GM23248 (cell line): ENCODE results near the gene OBI1. TPM values are rescaled to one million over a fixed set of nuclear protein-coding genes. Genes with fewer than 3 reads are reported as not detected.

Experiments
- DNase-seq: peaks from one replicate; pipeline ENCODE4 v3.0.0-alpha.2; 2015
- H2AFZ ChIP-seq: fragments of 200-600 bp; sonication (generic); 2 replicates; pipeline ENCODE4 v1.6.1; 2016; ENCODE audit warnings: antibody characterized with exemption
- H3F3A ChIP-seq: fragments of 200-600 bp; sonication (generic); 2 replicates; pipeline ENCODE4 v1.6.1; 2016; ENCODE audit warnings: mild to moderate bottlenecking, antibody characterized with exemption, mixed run types; ENCODE audit not compliant: insufficient read depth
- H3K27ac ChIP-seq: fragments of 200-600 bp; sonication (generic); 2 replicates; pipeline ENCODE4 v1.5.1; 2016; ENCODE audit warnings: mild to moderate bottlenecking
- H3K27me3 ChIP-seq: fragments of 200-600 bp; sonication (generic); replicated peaks from 2 replicates; pipeline ENCODE4 v1.6.1; 2016; ENCODE audit warnings: mild to moderate bottlenecking; ENCODE audit not compliant: insufficient read depth
- H3K36me3 ChIP-seq: fragments of 200-600 bp; sonication (generic); 2 replicates; pipeline ENCODE4 v1.6.1; 2016; ENCODE audit warnings: low read depth, mild to moderate bottlenecking
- H3K4me1 ChIP-seq: fragments of 200-600 bp; sonication (generic); 2 replicates; pipeline ENCODE4 v1.6.1; 2016; ENCODE audit warnings: mild to moderate bottlenecking; ENCODE audit not compliant: insufficient read depth
- H3K4me2 ChIP-seq: fragments of 200-600 bp; sonication (generic); one replicate; pipeline ENCODE4 v1.6.1; 2016; ENCODE audit warnings: mild to moderate bottlenecking; ENCODE audit not compliant: unreplicated experiment
- H3K4me3 ChIP-seq: fragments of 200-600 bp; sonication (generic); 2 replicates; pipeline ENCODE4 v1.5.1; 2016; ENCODE audit warnings: mild to moderate bottlenecking
- H3K79me2 ChIP-seq: fragments of 200-600 bp; sonication (generic); 2 replicates; pipeline ENCODE4 v1.6.1; 2016; ENCODE audit warnings: mild to moderate bottlenecking; ENCODE audit not compliant: insufficient read depth
- H3K9ac ChIP-seq: fragments of 200-600 bp; sonication (generic); 2 replicates; pipeline ENCODE4 v1.6.1; 2016; ENCODE audit warnings: mild to moderate bottlenecking
- H3K9me2 ChIP-seq: fragments of 200-600 bp; sonication (generic); 2 replicates; pipeline ENCODE4 v1.6.1; 2016; ENCODE audit warnings: mixed run types, mild to moderate bottlenecking, moderate library complexity; ENCODE audit not compliant: insufficient read depth
- H3K9me3 ChIP-seq: fragments of 200-600 bp; sonication (generic); one replicate; pipeline ENCODE4 v1.6.1; 2017; ENCODE audit warnings: low read depth
- H4K20me1 ChIP-seq: fragments of 200-600 bp; sonication (generic); 2 replicates; pipeline ENCODE4 v1.6.0; 2016; ENCODE audit not compliant: insufficient read depth
- EZH2 ChIP-seq: fragments of 200-600 bp; sonication (generic); IDR thresholded peaks from 2 replicates; pipeline ENCODE4 v1.6.1; 2018; ENCODE audit warnings: antibody characterized with exemption, mild to moderate bottlenecking; ENCODE audit not compliant: insufficient read depth, poor library complexity, severe bottlenecking
- EZH2phosphoT487 ChIP-seq: fragments of 200-600 bp; sonication (generic); IDR thresholded peaks from 2 replicates; pipeline ENCODE4 v1.6.1; 2018; ENCODE audit warnings: antibody characterized with exemption, moderate library complexity, mild to moderate bottlenecking, low read depth; ENCODE audit not compliant: insufficient read depth
- WGBS, 2 experiments: methylation state at CpG; one replicate each; pipeline ENCODE4 v1.1.6; 2015 to 2017; ENCODE audit warnings: low lambda C conversion rate in 2 of 2, low coverage in 1 of 2; ENCODE audit errors: missing lambda C conversion rate in 2 of 2; 5-methylcytosine and 5-hydroxymethylcytosine counted together
- in situ Hi-C: fragments of 300-500 bp; cut with MboI; formaldehyde crosslinking; loops from 2 replicates; pipeline ENCODE4 v1.15.0; 2020
- polyA plus RNA-seq: library from polyadenylated mRNA; unstranded; fragments of >200 nt; fragmentation: Nextera tagmentation; extraction: Ambion mirVana; gene quantifications from 2 replicates; pipeline ENCODE4 v1.2.1, GENCODE V29; 2016
- total RNA-seq: library from RNA; depleted of rRNA; stranded (reverse); fragments of >200 nt; shearing (Covaris generic); gene quantifications from 2 replicates; pipeline ENCODE4 v1.2.3, GENCODE V29; 2014

OBI1 gene
- total and polyA plus RNA-seq, 2 experiments from 2014 or later: 7.9 to 10.6 TPM

DNA sequence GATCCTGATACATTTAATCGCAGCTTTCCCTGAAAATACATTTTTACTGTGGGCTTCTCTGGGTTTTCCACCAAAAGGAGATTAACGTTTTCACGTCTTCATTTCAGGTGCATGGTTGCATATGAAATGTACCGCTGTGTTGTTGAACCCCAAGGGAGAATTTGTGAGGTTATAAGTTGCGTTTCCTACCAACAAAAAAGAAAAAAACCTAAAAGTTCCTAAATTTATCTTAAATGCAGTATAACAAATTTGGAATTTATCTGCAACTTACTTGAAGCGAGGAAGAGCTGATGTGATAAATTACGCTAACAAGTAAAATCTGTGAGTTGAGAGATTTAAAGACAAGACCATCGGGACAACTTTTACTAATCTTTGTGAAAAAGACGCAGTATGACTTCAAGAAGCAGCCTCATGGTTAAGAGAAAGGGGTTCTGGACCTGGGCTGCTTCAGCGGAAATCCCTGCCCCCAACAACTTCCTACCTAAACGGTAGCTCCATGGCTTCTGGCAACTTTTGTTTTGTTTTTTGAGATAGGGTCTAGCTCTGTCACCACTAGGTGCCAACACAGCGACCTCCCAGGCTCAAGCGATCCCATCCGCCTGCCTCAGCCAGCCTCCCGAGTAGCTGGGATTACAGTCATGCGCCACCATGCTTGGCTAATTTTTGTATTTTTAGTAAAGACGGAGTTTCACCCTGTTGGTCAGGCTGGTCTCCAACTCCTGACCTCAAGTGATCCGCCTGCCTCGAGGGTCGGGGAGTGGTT lies 958 bp upstream of the OBI1 start:
- Histone ChIP-seq H3K27ac (no peak overlapping the region), H3K36me3 (no peaks in the 10 kb centered on the region), H3K79me2 (peaks cover 38% of the 10 kb centered on the region), H3K9ac (peak overlapping the region; percentile 88), H3K4me1 (peaks cover 11% of the 10 kb centered on the region), H4K20me1 (no peaks in the 10 kb centered on the region), H3K9me2 (no peaks in the 10 kb centered on the region), H2AFZ (peak overlapping the region; percentile 94), H3K27me3 (no peaks in the 10 kb centered on the region), H3K9me3 (no peaks in the 10 kb centered on the region), H3F3A (peaks cover 7% of the 10 kb centered on the region; the same call in 1 of the 2 replicates), H3K4me3 (peak overlapping the region; percentile 91), H3K4me2 (peak overlapping the region; percentile 87)
- no peak for TF ChIP-seq EZH2phosphoT487
- no peak for TF ChIP-seq EZH2
- in situ Hi-C loops: no loop called here
- peak; percentile 16 for DNase-seq
- 22 to 24% methylated on average over 20 of the region's 20 CpGs for WGBS, 2 experiments

DNA sequence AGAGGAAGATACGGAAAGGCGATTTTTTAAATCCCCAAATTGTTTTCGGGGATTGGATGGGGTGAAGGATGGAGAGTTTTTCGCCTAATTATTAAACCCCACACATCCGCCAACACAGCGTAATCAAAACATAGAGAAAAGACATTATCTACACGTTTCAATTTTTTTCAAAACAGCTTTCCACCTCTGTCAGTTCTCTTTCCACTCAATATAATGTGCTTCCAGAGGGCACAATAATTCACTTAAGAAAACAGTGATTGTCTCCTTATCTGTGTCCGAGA lies 435 bp upstream of the OBI1 start:
- Histone ChIP-seq H3K27ac (no peak overlapping the region), H4K20me1 (no peaks in the 10 kb centered on the region)

DNA sequence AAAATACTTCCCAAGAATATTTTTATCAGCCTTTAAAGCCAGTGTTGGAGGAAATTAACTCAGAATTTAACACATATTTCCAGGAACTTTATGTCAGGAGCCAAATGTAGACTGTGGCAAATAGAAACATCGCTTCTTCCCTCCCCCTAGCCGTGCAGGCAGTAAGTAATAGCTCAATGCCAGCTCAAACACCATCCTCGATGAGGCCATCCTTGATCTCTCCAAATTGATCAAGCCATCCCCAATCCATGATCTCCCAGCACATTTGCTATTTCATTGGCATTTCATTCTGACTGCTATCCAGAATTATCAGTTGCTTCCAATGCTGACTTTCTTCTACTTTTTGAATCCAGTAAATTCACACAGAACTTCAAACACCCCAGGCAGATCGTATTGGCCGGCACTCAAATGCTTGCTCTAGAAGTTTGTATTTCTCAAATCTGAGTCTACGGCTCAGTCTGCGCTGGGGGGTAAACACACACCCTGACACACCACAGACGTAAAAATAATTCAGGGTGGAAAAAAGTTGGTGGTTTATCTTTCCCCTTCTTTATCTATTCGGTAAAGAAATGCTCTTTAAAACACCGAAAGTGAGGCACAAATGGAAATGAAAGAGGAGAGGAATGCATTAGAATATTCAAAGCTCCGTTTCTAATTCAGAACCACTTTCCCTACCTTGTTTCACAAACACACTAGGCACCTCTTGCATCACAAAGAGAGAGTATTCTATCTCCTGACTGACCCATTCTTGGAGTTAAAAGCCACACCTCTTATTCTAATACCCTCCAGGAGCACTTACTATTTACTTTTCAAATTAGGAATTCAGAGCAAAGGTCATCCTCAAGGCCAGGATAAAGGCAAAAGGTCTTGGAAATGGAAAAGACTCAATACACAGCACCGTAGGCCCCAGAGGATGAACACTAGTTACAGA lies 991 bp downstream of the OBI1 start:
- peak; percentile 53 for DNase-seq
- 4 to 5% methylated on average over 12 of the region's 12 CpGs for whole genome bisulfite sequencing, 2 experiments
- Histone ChIP-seq H3K9me2 (no peaks in the 10 kb centered on the region), H3K4me2 (peak overlapping the region; percentile 90), H4K20me1 (no peaks in the 10 kb centered on the region), H3K36me3 (no peaks in the 10 kb centered on the region), H3K79me2 (peaks cover 58% of the 10 kb centered on the region), H3F3A (peaks cover 7% of the 10 kb centered on the region; the same call in 1 of the 2 replicates), H3K9me3 (no peaks in the 10 kb centered on the region), H3K27ac (peak overlapping the region; percentile 60), H3K4me1 (peaks cover 11% of the 10 kb centered on the region), H3K4me3 (peak overlapping the region; percentile 91), H2AFZ (peak overlapping the region; percentile 94), H3K9ac (peak overlapping the region; percentile 88), H3K27me3 (no peaks in the 10 kb centered on the region)
- TF ChIP-seq EZH2phosphoT487: no peak
- no peak for TF ChIP-seq EZH2
- in situ Hi-C loops: no loop called here

More for the DNA sequence above, 435 bp upstream of the OBI1 start:
- WGBS, 2 experiments: 1 to 2% methylated on average over 8 of the region's 8 CpGs
- no peaks in the 10 kb centered on the region for H3K9me3 ChIP-seq
- H2AFZ ChIP-seq: peak overlapping the region; percentile 94
- H3K79me2 ChIP-seq: peaks cover 43% of the 10 kb centered on the region
- in situ Hi-C loops: no loop called here
- no peaks in the 10 kb centered on the region for H3K9me2 ChIP-seq
- peak overlapping the region; percentile 88 for H3K9ac ChIP-seq
- H3K4me2 ChIP-seq: peak overlapping the region; percentile 87
- H3K36me3 ChIP-seq: no peaks in the 10 kb centered on the region
- peak overlapping the region; percentile 91 for H3K4me3 ChIP-seq
- H3F3A ChIP-seq: peaks cover 7% of the 10 kb centered on the region; the same call in 1 of the 2 replicates
- TF ChIP-seq EZH2 (no peak), EZH2phosphoT487 (no peak)
- no peaks in the 10 kb centered on the region for H3K27me3 ChIP-seq
- H3K4me1 ChIP-seq: peaks cover 11% of the 10 kb centered on the region
- no peak for DNase-seq

DNA sequence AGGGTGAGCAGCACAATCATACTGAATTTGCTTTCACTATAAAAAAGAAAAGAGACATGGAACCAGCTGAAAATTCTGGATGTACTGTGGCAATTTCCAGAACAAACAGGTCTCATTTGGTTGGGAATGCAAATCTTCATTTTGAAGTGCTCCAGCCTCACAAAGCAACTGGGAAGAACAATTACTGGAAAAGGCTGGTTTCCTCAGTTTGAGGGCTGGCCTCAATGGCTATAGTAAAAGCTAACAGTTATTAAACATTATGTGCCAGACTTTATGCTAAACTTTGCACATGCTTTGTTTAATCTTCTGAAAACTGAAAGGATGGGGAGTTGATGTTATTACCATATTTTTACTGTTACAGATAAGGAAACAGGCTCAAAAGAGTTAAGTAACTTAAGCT lies 3.0 kb downstream of the OBI1 start:
- Histone ChIP-seq H3K27me3 (no peaks in the 10 kb centered on the region), H3K36me3 (no peaks in the 10 kb centered on the region), H3K9me3 (no peaks in the 10 kb centered on the region), H3K4me2 (no peak overlapping the region), H3K9me2 (no peaks in the 10 kb centered on the region), H3K27ac (no peak overlapping the region), H3K4me3 (no peak overlapping the region), H3F3A (peaks cover 14% of the 10 kb centered on the region; the same call in 1 of the 2 replicates), H3K4me1 (peaks cover 11% of the 10 kb centered on the region), H2AFZ (no peak overlapping the region), H3K9ac (no peak overlapping the region), H4K20me1 (no peaks in the 10 kb centered on the region; the same call in 1 of the 2 replicates), H3K79me2 (peaks cover 78% of the 10 kb centered on the region)
- no peak for DNase-seq
- TF ChIP-seq EZH2phosphoT487: no peak
- no peak for TF ChIP-seq EZH2
- in situ Hi-C loops: no loop called here
